Hepatocyte (in vitro differentiated cells): ENCODE data around the gene YJEFN3. TPM values are rescaled to one million over a fixed set of nuclear protein-coding genes. Genes with fewer than 3 reads are reported as not detected.

ENCODE experiments used
- DNase-seq: peaks from one replicate; pipeline ENCODE4 v3.0.0-alpha.2; 2016; ENCODE audit warnings: low spot score
- H2AFZ ChIP-seq: fragments of 200-600 bp; sonication (generic); 2 replicates; pipeline ENCODE4 v1.6.0; 2016; ENCODE audit warnings: antibody characterized with exemption, mild to moderate bottlenecking
- H3K27ac ChIP-seq: fragments of 200-600 bp; sonication (generic); 2 replicates; pipeline ENCODE4 v1.5.1; 2016; ENCODE audit warnings: mild to moderate bottlenecking
- H3K27me3 ChIP-seq: fragments of 200-600 bp; sonication (generic); 2 replicates; pipeline ENCODE4 v1.6.1; 2016
- H3K36me3 ChIP-seq: fragments of 200-600 bp; sonication (generic); replicated peaks from 2 replicates; pipeline ENCODE4 v1.5.1; 2016; ENCODE audit warnings: low read depth; ENCODE audit not compliant: insufficient read depth
- H3K4me1 ChIP-seq: fragments of 200-600 bp; sonication (generic); 2 replicates; pipeline ENCODE4 v1.5.1; 2016; ENCODE audit warnings: mild to moderate bottlenecking, moderate library complexity; ENCODE audit not compliant: insufficient read depth
- H3K4me2 ChIP-seq: fragments of 200-600 bp; sonication (generic); 2 replicates; pipeline ENCODE4 v1.6.0; 2016
- H3K4me3 ChIP-seq: fragments of 200-600 bp; sonication (generic); 2 replicates; pipeline ENCODE4 v1.5.1; 2016; ENCODE audit warnings: mild to moderate bottlenecking
- H3K79me2 ChIP-seq: fragments of 200-600 bp; sonication (generic); 2 replicates; pipeline ENCODE4 v1.6.0; 2017; ENCODE audit warnings: mild to moderate bottlenecking
- H3K9me2 ChIP-seq: fragments of 200-600 bp; sonication (generic); replicated peaks from 2 replicates; pipeline ENCODE4 v1.6.0; 2017; ENCODE audit warnings: mild to moderate bottlenecking; ENCODE audit not compliant: insufficient read depth
- H3K9me3 ChIP-seq: fragments of 200-600 bp; sonication (generic); 2 replicates; pipeline ENCODE4 v1.5.1; 2016; ENCODE audit warnings: low read depth, mild to moderate bottlenecking
- H4K20me1 ChIP-seq: fragments of 200-600 bp; sonication (generic); 2 replicates; pipeline ENCODE4 v1.6.0; 2016; ENCODE audit warnings: mild to moderate bottlenecking; ENCODE audit not compliant: insufficient read depth, poor library complexity, severe bottlenecking
- EZH2 ChIP-seq: fragments of 200-600 bp; sonication (generic); IDR thresholded peaks from 2 replicates; pipeline ENCODE4 v1.6.1; 2016; ENCODE audit warnings: antibody characterized with exemption, mild to moderate bottlenecking, borderline replicate concordance
- EZH2phosphoT487 ChIP-seq: fragments of 200-600 bp; sonication (generic); IDR thresholded peaks from one replicate; pipeline ENCODE4 v1.6.1; 2018; ENCODE audit warnings: antibody characterized with exemption, mild to moderate bottlenecking, low read depth, moderate library complexity; ENCODE audit not compliant: unreplicated experiment, severe bottlenecking
- WGBS: methylation state at CpG from one replicate; pipeline ENCODE4 v1.1.6; 2016; ENCODE audit warnings: low lambda C conversion rate; ENCODE audit errors: missing lambda C conversion rate; 5-methylcytosine and 5-hydroxymethylcytosine counted together
- polyA plus RNA-seq: library from polyadenylated mRNA; unstranded; fragments of >200 nt; fragmentation: Nextera tagmentation; extraction: Ambion mirVana; gene quantifications from 2 replicates; pipeline ENCODE4 v1.2.1, GENCODE V29; 2016
- total RNA-seq: library from RNA; depleted of rRNA; stranded (reverse); fragments of >200 nt; gene quantifications from 2 replicates; pipeline ENCODE4 v1.2.3, GENCODE V29; 2014
- TF ChIP-seq, protein P1 (sequence below): fragments of 200-600 bp; sonication (generic); IDR thresholded peaks from 2 replicates; pipeline ENCODE4 v1.5.1; 2016; ENCODE audit warnings: antibody characterized with exemption, mild to moderate bottlenecking; ENCODE audit not compliant: poor library complexity

YJEFN3 gene
- total and polyA plus RNA-seq, 2 experiments from 2014 or later: 3.0 to 12.5 TPM

DNA sequence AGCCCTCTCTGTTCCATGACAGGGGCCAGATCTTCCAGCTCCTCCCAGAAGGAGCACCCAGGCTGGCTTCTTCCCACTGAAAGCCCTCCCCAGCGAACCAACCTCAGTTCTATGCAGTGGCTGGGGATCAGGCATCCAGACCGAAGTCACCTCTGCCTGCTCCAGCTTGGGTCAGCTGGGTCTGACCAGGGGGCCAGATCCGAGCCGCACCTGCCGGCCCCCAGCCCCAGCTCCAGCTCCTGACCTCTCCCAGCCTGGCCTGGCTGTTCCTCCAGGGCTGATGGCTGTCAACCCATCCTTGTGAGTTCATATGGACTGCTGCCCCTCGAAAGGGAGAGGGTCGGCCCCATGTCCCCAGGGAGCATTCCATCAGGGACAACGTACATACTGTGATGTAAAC is 21.4 kb upstream of the YJEFN3 start:
- Histone ChIP-seq H3K79me2 (no peaks in the 10 kb centered on the region), H3K4me3 (no peak overlapping the region), H3K4me2 (no peak overlapping the region), H3K4me1 (no peaks in the 10 kb centered on the region), H3K36me3 (no peaks in the 10 kb centered on the region), H4K20me1 (no peaks in the 10 kb centered on the region), H3K27me3 (no peaks in the 10 kb centered on the region), H2AFZ (no peak overlapping the region), H3K27ac (no peak overlapping the region), H3K9me3 (no peaks in the 10 kb centered on the region), H3K9me2 (no peaks in the 10 kb centered on the region)
- TF ChIP-seq, protein P1, sequence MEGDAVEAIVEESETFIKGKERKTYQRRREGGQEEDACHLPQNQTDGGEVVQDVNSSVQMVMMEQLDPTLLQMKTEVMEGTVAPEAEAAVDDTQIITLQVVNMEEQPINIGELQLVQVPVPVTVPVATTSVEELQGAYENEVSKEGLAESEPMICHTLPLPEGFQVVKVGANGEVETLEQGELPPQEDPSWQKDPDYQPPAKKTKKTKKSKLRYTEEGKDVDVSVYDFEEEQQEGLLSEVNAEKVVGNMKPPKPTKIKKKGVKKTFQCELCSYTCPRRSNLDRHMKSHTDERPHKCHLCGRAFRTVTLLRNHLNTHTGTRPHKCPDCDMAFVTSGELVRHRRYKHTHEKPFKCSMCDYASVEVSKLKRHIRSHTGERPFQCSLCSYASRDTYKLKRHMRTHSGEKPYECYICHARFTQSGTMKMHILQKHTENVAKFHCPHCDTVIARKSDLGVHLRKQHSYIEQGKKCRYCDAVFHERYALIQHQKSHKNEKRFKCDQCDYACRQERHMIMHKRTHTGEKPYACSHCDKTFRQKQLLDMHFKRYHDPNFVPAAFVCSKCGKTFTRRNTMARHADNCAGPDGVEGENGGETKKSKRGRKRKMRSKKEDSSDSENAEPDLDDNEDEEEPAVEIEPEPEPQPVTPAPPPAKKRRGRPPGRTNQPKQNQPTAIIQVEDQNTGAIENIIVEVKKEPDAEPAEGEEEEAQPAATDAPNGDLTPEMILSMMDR: no peak
- TF ChIP-seq EZH2phosphoT487: no peak
- no peak for TF ChIP-seq EZH2
- WGBS: 98% methylated on average over 8 of the region's 8 CpGs
- no peak for DNase-seq

DNA sequence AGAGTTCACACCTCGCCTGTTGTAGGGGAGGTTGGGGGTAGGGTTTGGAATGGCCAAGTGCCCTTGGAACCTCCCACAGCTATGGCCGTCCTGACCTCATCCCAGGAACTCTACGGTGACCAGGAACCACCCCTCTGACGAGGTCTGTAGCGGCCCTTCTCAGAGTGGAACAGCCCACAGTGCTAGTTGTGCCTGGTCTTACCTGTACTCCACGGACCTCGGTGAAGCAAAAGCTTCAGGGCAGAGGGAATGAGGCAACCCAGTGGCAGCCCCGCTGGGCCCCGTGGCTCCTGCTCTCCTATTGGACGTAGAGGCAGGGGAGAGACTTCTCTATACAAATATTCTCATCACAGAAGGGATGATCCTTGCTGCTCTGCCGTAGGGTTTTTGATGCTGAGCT is 20.5 kb upstream of the YJEFN3 start:
- no peaks in the 10 kb centered on the region for H3K79me2 ChIP-seq
- no peaks in the 10 kb centered on the region for H3K9me3 ChIP-seq
- WGBS: 94% methylated on average over 11 of the region's 11 CpGs
- H4K20me1 ChIP-seq: no peaks in the 10 kb centered on the region
- H3K4me3 ChIP-seq: no peak overlapping the region
- no peak for DNase-seq
- H3K36me3 ChIP-seq: no peaks in the 10 kb centered on the region
- no peak overlapping the region for H3K4me2 ChIP-seq
- H2AFZ ChIP-seq: no peak overlapping the region
- no peaks in the 10 kb centered on the region for H3K9me2 ChIP-seq
- no peaks in the 10 kb centered on the region for H3K4me1 ChIP-seq
- TF ChIP-seq, protein P1: no peak
- TF ChIP-seq EZH2phosphoT487 (no peak), EZH2 (no peak)
- no peak overlapping the region for H3K27ac ChIP-seq
- H3K27me3 ChIP-seq: no peaks in the 10 kb centered on the region

DNA sequence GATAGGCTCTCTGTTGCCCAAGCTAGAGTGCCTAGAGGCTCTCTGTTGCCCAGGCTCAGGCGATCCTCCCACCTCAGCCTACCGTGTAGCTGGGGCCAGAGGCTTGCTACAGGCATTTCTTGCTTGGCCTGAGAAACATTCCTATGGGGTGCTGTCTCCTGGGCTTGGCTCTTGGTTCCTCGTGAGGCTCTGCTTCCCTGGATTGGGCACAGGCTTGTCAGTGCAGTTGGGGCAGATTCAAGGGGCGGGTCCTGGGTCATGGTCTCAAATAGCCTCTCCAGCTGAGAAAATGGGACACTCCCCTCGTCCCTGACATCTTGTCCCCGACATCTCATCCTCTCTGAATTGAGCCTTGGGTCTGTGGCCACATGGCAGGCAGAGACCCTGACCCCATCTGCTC is 18.3 kb upstream of the YJEFN3 start:
- WGBS: 54% methylated on average over 6 of the region's 6 CpGs
- TF ChIP-seq EZH2 (no peak), EZH2phosphoT487 (no peak)
- TF ChIP-seq, protein P1: no peak
- Histone ChIP-seq H3K27me3 (no peaks in the 10 kb centered on the region), H2AFZ (no peak overlapping the region), H3K4me1 (peaks cover 3% of the 10 kb centered on the region), H4K20me1 (no peaks in the 10 kb centered on the region), H3K9me3 (no peaks in the 10 kb centered on the region), H3K79me2 (no peaks in the 10 kb centered on the region), H3K4me2 (no peak overlapping the region), H3K27ac (no peak overlapping the region), H3K9me2 (no peaks in the 10 kb centered on the region), H3K36me3 (no peaks in the 10 kb centered on the region), H3K4me3 (no peak overlapping the region)
- DNase-seq: no peak

DNA sequence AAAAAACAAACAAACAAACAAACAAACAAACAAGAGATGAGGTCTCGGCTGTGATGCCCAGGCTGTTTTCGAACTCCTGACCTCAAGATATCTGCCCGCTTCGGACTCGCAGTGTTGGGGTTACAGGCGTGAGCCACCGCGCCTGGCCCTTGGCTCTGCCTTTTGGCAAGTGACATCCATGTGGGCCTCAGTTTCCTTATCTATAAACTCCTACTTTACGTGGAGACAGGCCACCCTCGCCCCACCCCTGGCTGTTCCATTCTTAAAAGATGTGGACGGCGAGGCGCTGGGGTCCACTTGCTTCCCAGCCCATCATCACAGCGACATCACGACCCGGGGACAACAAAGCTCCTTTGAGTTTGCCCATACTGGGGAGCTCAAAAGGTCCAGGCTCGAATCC is 15.0 kb upstream of the YJEFN3 start:
- DNase-seq: no peak
- WGBS: 98% methylated on average over 17 of the region's 17 CpGs
- peaks cover 26% of the 10 kb centered on the region for H3K79me2 ChIP-seq
- no peak overlapping the region for H3K27ac ChIP-seq
- H2AFZ ChIP-seq: no peak overlapping the region
- no peak overlapping the region for H3K4me2 ChIP-seq
- no peaks in the 10 kb centered on the region for H4K20me1 ChIP-seq
- no peaks in the 10 kb centered on the region for H3K9me2 ChIP-seq
- H3K27me3 ChIP-seq: no peaks in the 10 kb centered on the region
- H3K4me3 ChIP-seq: no peak overlapping the region
- no peaks in the 10 kb centered on the region for H3K36me3 ChIP-seq
- peaks cover 15% of the 10 kb centered on the region for H3K4me1 ChIP-seq
- TF ChIP-seq, protein P1: no peak
- TF ChIP-seq EZH2phosphoT487 (no peak), EZH2 (no peak)
- H3K9me3 ChIP-seq: no peaks in the 10 kb centered on the region
